Stomach (tissue), 9 donors: ENCODE results near the gene ECHDC3. TPM values are rescaled to one million over a fixed set of nuclear protein-coding genes. Genes with fewer than 3 reads are reported as not detected.
A peak's percentile ranks its signal among the peaks of the same experiment; 100 is the strongest.

Source experiments
- DNase-seq, 2 donors: peaks; one replicate each; pipeline versions ENCODE4 v3.0.0 to v3.0.0-alpha.2; 2013 to 2019
- H3K27ac ChIP-seq, 5 donors: fragments of 200-600 bp in 4 of 5; sonication (generic) in 4 of 5; one replicate each; pipeline ENCODE4 v1.5.1; 2013 to 2019; ENCODE audit warnings: mild to moderate bottlenecking in 1 of 5, moderate library complexity in 1 of 5
- H3K27me3 ChIP-seq, 3 donors: fragments of 200-600 bp; sonication (generic); one replicate each; pipeline ENCODE4 v1.5.1; 2017 to 2019; ENCODE audit warnings: mixed run types in 1 of 3
- H3K36me3 ChIP-seq, 4 donors: fragments of 200-600 bp; sonication (generic); 1 replicate in 3 of 4; 2 replicates in 1 of 4; pipeline ENCODE4 v1.5.1; 2016 to 2019
- H3K4me1 ChIP-seq, 4 donors: fragments of 200-600 bp; sonication (generic); one replicate each; pipeline ENCODE4 v1.5.1; 2016 to 2019
- H3K4me3 ChIP-seq, 4 donors: fragments of 200-600 bp; sonication (generic) in 3 of 4; one replicate each; pipeline ENCODE4 v1.5.1; 2016 to 2019; ENCODE audit warnings: mild to moderate bottlenecking in 1 of 4
- H3K9me3 ChIP-seq, 4 donors: fragments of 200-600 bp; sonication (generic); one replicate each; pipeline ENCODE4 v1.5.1; 2016 to 2019
- EP300 ChIP-seq: sonication (generic); formaldehyde crosslinking; IDR thresholded peaks from one replicate; pipeline ENCODE4 v1.6.1; 2017; ENCODE audit warnings: antibody characterized with exemption
- POLR2A ChIP-seq, 4 donors: fragments of 450-650 bp; IDR thresholded peaks; one replicate each; pipeline ENCODE4 v1.6.1; 2016; ENCODE audit warnings: antibody characterized with exemption in 4 of 4, control low read depth in 2 of 4, mild to moderate bottlenecking in 1 of 4, moderate library complexity in 1 of 4
- POLR2AphosphoS5 ChIP-seq, 3 donors: sonication (generic); formaldehyde crosslinking; IDR thresholded peaks; one replicate each; pipeline ENCODE4 v1.6.1; 2016; ENCODE audit warnings: antibody characterized with exemption in 3 of 3
- WGBS, 5 donors: extraction: QIAGEN DNeasy Blood & Tissue Kit in 3 of 5; methylation state at CpG; one replicate each; pipeline versions ENCODE4 v1.1.5 to v1.1.7; 2013 to 2018; 5-methylcytosine and 5-hydroxymethylcytosine counted together
- intact Hi-C: fragments of 100-400 bp; cut with DNase I; formaldehyde crosslinking; loops from one replicate; pipeline ENCODE4 v1.15.1; 2023; ENCODE audit warnings: low total_unique reads
- polyA plus RNA-seq, 3 donors: library from polyadenylated mRNA; stranded (reverse); fragments of 200-250 nt; gene quantifications; one replicate each; pipeline ENCODE4 v1.2.3, GENCODE V29; 2013
- total RNA-seq, 5 donors: library from RNA; depleted of rRNA; stranded (reverse); fragments of >200 nt; gene quantifications; one replicate each; pipeline versions ENCODE4 v1.1.0 to v1.2.3, GENCODE V29; 2014 to 2016
- TF ChIP-seq, protein P1 (sequence below), 7 experiments: fragments of 450-650 bp in 4 of 7; fragments of 200-600 bp in 3 of 7; sonication (generic) in 3 of 7; IDR thresholded peaks; one replicate each; pipeline ENCODE4 v1.5.1; 2016 to 2019; ENCODE audit warnings: antibody characterized with exemption in 7 of 7, control low read depth in 2 of 7, mild to moderate bottlenecking in 1 of 7
- donor health status: healthy with polysubstance abuse.
- donor health status: Bipolar disorder and iron deficiency.
- donor health status: healthy.

ECHDC3 gene
- total and polyA plus RNA-seq, 8 donors = 0.58 to 70.6 (median 30.7) TPM

- H3K4me3 ChIP-seq = no peak overlapping the region
- H3K9me3 ChIP-seq = no peaks in the 10 kb centered on the region
- intact Hi-C loops = no loop called here
- peaks cover 0 to 5% (median 0%) of the 10 kb centered on the region in 4 donors for H3K4me1 ChIP-seq
- peaks cover 0 to 15% (median 0%) of the 10 kb centered on the region in 3 donors for H3K27me3 ChIP-seq
- TF ChIP-seq POLR2AphosphoS5 (IDR thresholded peaks at IDR 0.05) (no peak), EP300 (no peak), POLR2A (IDR thresholded peaks at IDR 0.05) (no peak)
- TF ChIP-seq, protein P1, sequence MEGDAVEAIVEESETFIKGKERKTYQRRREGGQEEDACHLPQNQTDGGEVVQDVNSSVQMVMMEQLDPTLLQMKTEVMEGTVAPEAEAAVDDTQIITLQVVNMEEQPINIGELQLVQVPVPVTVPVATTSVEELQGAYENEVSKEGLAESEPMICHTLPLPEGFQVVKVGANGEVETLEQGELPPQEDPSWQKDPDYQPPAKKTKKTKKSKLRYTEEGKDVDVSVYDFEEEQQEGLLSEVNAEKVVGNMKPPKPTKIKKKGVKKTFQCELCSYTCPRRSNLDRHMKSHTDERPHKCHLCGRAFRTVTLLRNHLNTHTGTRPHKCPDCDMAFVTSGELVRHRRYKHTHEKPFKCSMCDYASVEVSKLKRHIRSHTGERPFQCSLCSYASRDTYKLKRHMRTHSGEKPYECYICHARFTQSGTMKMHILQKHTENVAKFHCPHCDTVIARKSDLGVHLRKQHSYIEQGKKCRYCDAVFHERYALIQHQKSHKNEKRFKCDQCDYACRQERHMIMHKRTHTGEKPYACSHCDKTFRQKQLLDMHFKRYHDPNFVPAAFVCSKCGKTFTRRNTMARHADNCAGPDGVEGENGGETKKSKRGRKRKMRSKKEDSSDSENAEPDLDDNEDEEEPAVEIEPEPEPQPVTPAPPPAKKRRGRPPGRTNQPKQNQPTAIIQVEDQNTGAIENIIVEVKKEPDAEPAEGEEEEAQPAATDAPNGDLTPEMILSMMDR (IDR thresholded peaks at IDR 0.05) = no peak
- no peak overlapping the region for H3K27ac ChIP-seq
- WGBS, 5 donors = 77 to 93% (median 90%) methylated on average over 4 of the region's 4 CpGs
- DNase-seq = no peak
- no peaks in the 10 kb centered on the region for H3K36me3 ChIP-seq
Measured at GRCh38 chr10:11805792-11806191, 63.6 kb downstream of the ECHDC3 start.

DNA sequence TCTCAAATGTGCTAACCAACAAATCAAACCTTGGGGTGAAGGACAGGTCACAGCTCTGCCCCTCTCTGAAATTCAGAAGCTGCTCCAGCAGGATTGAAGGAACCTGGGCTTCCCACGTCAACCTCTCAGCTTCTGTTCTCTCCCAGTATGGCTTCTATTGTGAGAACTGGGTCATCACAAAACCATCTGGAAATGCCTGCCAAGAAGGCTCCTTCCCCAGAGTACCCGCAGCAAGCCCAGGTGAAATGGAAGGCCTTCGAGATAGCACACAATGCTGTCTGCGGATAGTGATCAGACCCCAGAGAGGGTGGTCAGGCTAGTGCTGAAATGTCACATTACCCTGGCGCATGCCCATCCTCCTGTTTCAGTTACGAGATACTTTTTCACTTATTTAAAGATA lies 64.5 kb downstream of the ECHDC3 start:
- Histone ChIP-seq H3K36me3 (no peaks in the 10 kb centered on the region), H3K27me3 (peaks cover 0 to 16% (median 0%) of the 10 kb centered on the region in 3 donors), H3K9me3 (no peaks in the 10 kb centered on the region), H3K27ac (no peak overlapping the region), H3K4me3 (no peak overlapping the region), H3K4me1 (peaks cover 0 to 5% (median 0%) of the 10 kb centered on the region in 4 donors)
- no peak for DNase-seq
- intact Hi-C loops = no loop called here
- no peak for TF ChIP-seq POLR2A (IDR thresholded peaks at IDR 0.05)
- TF ChIP-seq POLR2AphosphoS5 (IDR thresholded peaks at IDR 0.05) = no peak
- TF ChIP-seq, protein P1 (IDR thresholded peaks at IDR 0.05) = no peak
- TF ChIP-seq EP300 = no peak
- 79 to 90% (median 88%) methylated on average over 6 of the region's 6 CpGs for WGBS, 5 donors

GRCh38 chr10:11808808-11809207 lies 66.6 kb downstream of the ECHDC3 start:
- Histone ChIP-seq H3K9me3 (no peaks in the 10 kb centered on the region), H3K27ac (no peak overlapping the region), H3K4me1 (peaks cover 0 to 5% (median 0%) of the 10 kb centered on the region in 4 donors), H3K27me3 (peaks cover 0 to 16% (median 0%) of the 10 kb centered on the region in 3 donors), H3K36me3 (no peaks in the 10 kb centered on the region), H3K4me3 (no peak overlapping the region)
- intact Hi-C loops = no loop called here
- 90 to 97% (median 96%) methylated on average over 5 of the region's 5 CpGs for WGBS, 5 donors
- DNase-seq = no peak
- TF ChIP-seq, protein P1 (IDR thresholded peaks at IDR 0.05) = no peak
- TF ChIP-seq POLR2A (IDR thresholded peaks at IDR 0.05) = no peak

DNA sequence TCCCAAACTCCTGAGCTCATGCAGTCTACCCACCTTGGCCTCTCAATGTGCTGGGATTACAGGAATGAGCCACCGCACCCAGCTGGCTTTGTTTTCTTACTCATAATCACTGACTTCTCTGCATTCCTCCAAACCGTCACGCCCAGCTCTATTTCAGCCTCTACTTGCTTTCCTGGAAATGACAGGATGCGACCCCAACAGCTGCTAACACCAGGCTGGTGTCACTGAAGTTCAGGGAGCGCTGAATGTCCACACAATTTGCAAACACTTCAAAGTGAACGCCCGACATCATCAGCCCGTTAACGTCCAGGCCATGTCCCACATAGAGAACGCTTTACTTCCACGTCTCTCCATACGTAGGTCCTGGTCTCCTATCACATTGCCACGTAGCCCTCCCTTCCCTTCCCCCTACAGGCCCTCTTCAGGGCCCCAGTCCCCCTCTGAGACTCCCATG lies 68.2 kb downstream of the ECHDC3 start:
- Histone ChIP-seq H3K9me3 (no peaks in the 10 kb centered on the region), H3K27ac (no peak overlapping the region), H3K4me3 (no peak overlapping the region), H3K27me3 (peaks cover 0 to 11% (median 0%) of the 10 kb centered on the region in 3 donors), H3K36me3 (no peaks in the 10 kb centered on the region), H3K4me1 (peaks cover 0 to 5% (median 0%) of the 10 kb centered on the region in 4 donors)
- WGBS, 5 donors = 27 to 44% (median 36%) methylated on average over 13 of the region's 13 CpGs
- no peak for TF ChIP-seq EP300
- TF ChIP-seq POLR2A (IDR thresholded peaks at IDR 0.05) = no peak
- TF ChIP-seq POLR2AphosphoS5 (IDR thresholded peaks at IDR 0.05) = no peak
- TF ChIP-seq, protein P1 (IDR thresholded peaks at IDR 0.05) = no peak
- peak in 1 of 2 donors; percentile 77 for DNase-seq
- intact Hi-C loops = no loop called here
